ENCODE measurements around the gene MMP14.

- TF ChIP-seq CTCF (IDR thresholded peaks at IDR 0.05; ENCODE audit: control extremely low read depth in 1 of 3, insufficient read depth in 1 of 3, low read depth in 1 of 3, low read length in 3 of 3) (no peak), CEBPB (IDR thresholded peaks at IDR 0.05; ENCODE audit: low read depth, low read length) (no peak), POLR2A (IDR thresholded peaks at IDR 0.05; ENCODE audit: control extremely low read depth in 1 of 2, low read depth in 2 of 2, low read length in 2 of 2) (no peak), TCF12 (IDR thresholded peaks at IDR 0.05; ENCODE audit: low read depth, low read length) (no peak), EGR1 (IDR thresholded peaks at IDR 0.05; ENCODE audit: borderline replicate concordance, low read depth, low read length) (no peak), GABPA (IDR thresholded peaks at IDR 0.05; ENCODE audit: borderline replicate concordance, insufficient read depth, low read length) (no peak), CBX8 (IDR thresholded peaks at IDR 0.05; ENCODE audit: borderline replicate concordance, low read depth, low read length) (no peak), JUN (IDR thresholded peaks at IDR 0.05; ENCODE audit: low read depth, low read length) (no peak)
Measured at GRCh38 chr14:22820731-22821130, 15.7 kb upstream of the MMP14 start.

All from H1 (cell line).